ENCODE measurements around the gene ZNF829.

The ZNF829 gene

GRCh38 chr19:36915992-36916830 lies at the start of gene ZNF829, which contains the start of gene ZNF568:
Gene ZNF829, minus strand, starts transcription at chr19:36916291. Its CDS starts 1,124 bp downstream, at chr19:36915167.
Gene ZNF568, plus strand, starts transcription at chr19:36916332. Its CDS starts 6,439 bp downstream, at chr19:36922771.
- peak; percentile 97 for DNase-seq

- DNase-seq, result no peak
These were observed 47.2 kb upstream of the ZNF829 start for GRCh38 chr19:36963280-36963679.

GRCh38 chr19:36962346-36962745 lies 46.3 kb upstream of the ZNF829 start:
- no peak for DNase-seq

GRCh38 chr19:36950335-36951119 lies 34.4 kb upstream of the ZNF829 start:
- DNase-seq, result no peak

- peak; percentile 7 for DNase-seq
These were observed 23.1 kb upstream of the ZNF829 start for GRCh38 chr19:36939153-36939552.

- DNase-seq, result no peak
These were observed 15.6 kb upstream of the ZNF829 start for GRCh38 chr19:36931684-36932083.

- no peak for DNase-seq
These were observed 2.0 kb upstream of the ZNF829 start for GRCh38 chr19:36918090-36918489.

GRCh38 chr19:36916991-36917390 lies 900 bp upstream of the ZNF829 start:
- peak; percentile 26 for DNase-seq

- DNase-seq, result no peak
These were observed 17.7 kb downstream of the ZNF829 start for GRCh38 chr19:36898422-36898821.

- no peak for DNase-seq
These were observed 21.2 kb downstream of the ZNF829 start for GRCh38 chr19:36894849-36895383.

- DNase-seq, result peak; percentile 8
These were observed 24.2 kb downstream of the ZNF829 start for GRCh38 chr19:36891768-36892357.

- peak; percentile 18 for DNase-seq
These were observed 38.8 kb downstream of the ZNF829 start for GRCh38 chr19:36876993-36877938.

GRCh38 chr19:36851898-36852297 lies 64.2 kb downstream of the ZNF829 start:
- no peak for DNase-seq

- peak; percentile 98 for DNase-seq
These were observed 65.3 kb downstream of the ZNF829 start, which contains the start of gene ZNF345 for GRCh38 chr19:36850559-36851442. Gene ZNF345, plus strand, starts transcription at chr19:36850876. Its CDS starts 25,955 bp downstream, at chr19:36876831.

- peak; percentile 96 for DNase-seq
These were observed 66.2 kb downstream of the ZNF829 start for GRCh38 chr19:36849701-36850558.

GRCh38 chr19:36847968-36848367 lies 68.1 kb downstream of the ZNF829 start:
- no peak for DNase-seq

- no peak for DNase-seq
These were observed 77.2 kb downstream of the ZNF829 start for GRCh38 chr19:36838784-36839324.

Measured in hematopoietic multipotent progenitor cell treated with erythropoietin and hydrocortisone succinate and interleukin-3 and kit ligand, for 4 days (in vitro differentiated cells).